ENCODE data around the gene UBXN6. TPM values are rescaled to one million over a fixed set of nuclear protein-coding genes. Genes with fewer than 3 reads are reported as not detected.

UBXN6 gene
- total RNA-seq, 1 donor from 2014 or later, result 45.7 TPM

- no peak for TF ChIP-seq CTCF (IDR thresholded peaks at IDR 0.05; ENCODE audit: unreplicated experiment)
- H3K27me3 Mint-ChIP-seq (ENCODE audit: unreplicated experiment), result peaks cover 10% of the 10 kb centered on the region
- H3K4me1 Mint-ChIP-seq (ENCODE audit: unreplicated experiment), result peaks cover 39% of the 10 kb centered on the region
- H3K4me3 Mint-ChIP-seq (ENCODE audit: unreplicated experiment), result peak overlapping the region; percentile 94
- H3K36me3 Mint-ChIP-seq (ENCODE audit: low read depth, unreplicated experiment), result no peaks in the 10 kb centered on the region
- H3K9me3 Mint-ChIP-seq (ENCODE audit: unreplicated experiment), result no peaks in the 10 kb centered on the region
- no peak for DNase-seq (ENCODE audit: low spot score)
- peak overlapping the region; percentile 84 for H3K27ac Mint-ChIP-seq (ENCODE audit: unreplicated experiment)
Observed at GRCh38 chr19:4399812-4400134, 57.8 kb downstream of the UBXN6 start.

- no peak overlapping the region for H3K27ac Mint-ChIP-seq (ENCODE audit: unreplicated experiment)
- DNase-seq (ENCODE audit: low spot score), result no peak
- peaks cover 4% of the 10 kb centered on the region for H3K36me3 Mint-ChIP-seq (ENCODE audit: low read depth, unreplicated experiment)
- no peaks in the 10 kb centered on the region for H3K9me3 Mint-ChIP-seq (ENCODE audit: unreplicated experiment)
- H3K27me3 Mint-ChIP-seq (ENCODE audit: unreplicated experiment), result peaks cover 10% of the 10 kb centered on the region
- H3K4me3 Mint-ChIP-seq (ENCODE audit: unreplicated experiment), result no peak overlapping the region
- TF ChIP-seq CTCF (IDR thresholded peaks at IDR 0.05; ENCODE audit: unreplicated experiment), result no peak
- peaks cover 46% of the 10 kb centered on the region for H3K4me1 Mint-ChIP-seq (ENCODE audit: unreplicated experiment)
Observed at GRCh38 chr19:4396949-4397783, 60.4 kb downstream of the UBXN6 start.

Small RNAs within 50 kb of the gene (microRNA-seq; reads per million reads assigned to microRNA genes)
- 10.6 reads per million, percentile 59 among the genes with 10 or more reads in this experiment for gene MIR4746 (ENCODE audit: unreplicated experiment)

Other genes with a start within 250 kb of the UBXN6 start
- gene EBI3, start 228.3 kb downstream of the UBXN6 start, total RNA-seq (ENCODE audit: unreplicated experiment), result 9.7 TPM
- gene YJU2, start 210.7 kb downstream of the UBXN6 start, total RNA-seq (ENCODE audit: unreplicated experiment), result 15.4 TPM
- gene SHD, start 178.5 kb downstream of the UBXN6 start, total RNA-seq (ENCODE audit: unreplicated experiment), result 0.90 TPM
- gene TMIGD2, start 155.4 kb downstream of the UBXN6 start, total RNA-seq (ENCODE audit: unreplicated experiment), result not detected
- gene FSD1, start 153.2 kb downstream of the UBXN6 start, total RNA-seq (ENCODE audit: unreplicated experiment), result 19.0 TPM
- 66.2 TPM for gene STAP2, start 119.0 kb downstream of the UBXN6 start, total RNA-seq (ENCODE audit: unreplicated experiment)
- 18.3 TPM for gene MPND, start 114.2 kb downstream of the UBXN6 start, total RNA-seq (ENCODE audit: unreplicated experiment)
- 128 TPM for gene SH3GL1, start 57.2 kb downstream of the UBXN6 start, total RNA-seq (ENCODE audit: unreplicated experiment)
- gene CHAF1A, start 55.2 kb downstream of the UBXN6 start, total RNA-seq (ENCODE audit: unreplicated experiment), result 29.8 TPM
- gene HDGFL2, start 14.5 kb upstream of the UBXN6 start, total RNA-seq (ENCODE audit: unreplicated experiment), result 107 TPM
- 0.13 TPM for gene PLIN4, start 60.7 kb upstream of the UBXN6 start, total RNA-seq (ENCODE audit: unreplicated experiment)
- 0.64 TPM for gene PLIN5, start 77.4 kb upstream of the UBXN6 start, total RNA-seq (ENCODE audit: unreplicated experiment)
- gene LRG1, start 82.2 kb upstream of the UBXN6 start, total RNA-seq (ENCODE audit: unreplicated experiment), result 2.2 TPM
- 43.7 TPM for gene SEMA6B, start 101.9 kb upstream of the UBXN6 start, total RNA-seq (ENCODE audit: unreplicated experiment)
- gene TNFAIP8L1, start 181.7 kb upstream of the UBXN6 start, total RNA-seq (ENCODE audit: unreplicated experiment), result 60.1 TPM
- gene MYDGF, start 212.5 kb upstream of the UBXN6 start, total RNA-seq (ENCODE audit: unreplicated experiment), result 112 TPM

Data from endothelial cell (in vitro differentiated cells).